Uterus (tissue), 4 donors: ENCODE results near the gene ARHGEF10L. TPM values are rescaled to one million over a fixed set of nuclear protein-coding genes. Genes with fewer than 3 reads are reported as not detected.

Experiments used
- DNase-seq, 2 donors: peaks; one replicate each; pipeline ENCODE4 v3.0.0-alpha.2; 2019 to 2020
- H3K27ac ChIP-seq, 2 donors: fragments of 200-600 bp; sonication (generic); 1 replicate in 1 of 2; 2 replicates in 1 of 2; pipeline ENCODE4 v1.5.1; 2016 to 2018
- H3K27me3 ChIP-seq, 2 donors: fragments of 200-600 bp; sonication (generic); one replicate each; pipeline ENCODE4 v1.5.1; 2018 to 2019; ENCODE audit warnings: control low read depth in 1 of 2
- H3K36me3 ChIP-seq, 2 donors: fragments of 200-600 bp; sonication (generic); one replicate each; pipeline ENCODE4 v1.5.1; 2019; ENCODE audit warnings: control low read depth in 1 of 2
- H3K4me1 ChIP-seq, 2 donors: fragments of 200-600 bp; sonication (generic); one replicate each; pipeline ENCODE4 v1.5.1; 2018 to 2019; ENCODE audit warnings: control low read depth in 1 of 2
- H3K4me3 ChIP-seq, 2 donors: fragments of 200-600 bp; sonication (generic); 1 replicate in 1 of 2; 2 replicates in 1 of 2; pipeline ENCODE4 v1.5.1; 2018 to 2019; ENCODE audit warnings: mild to moderate bottlenecking in 1 of 2
- H3K9me3 ChIP-seq, 2 donors: fragments of 200-600 bp; sonication (generic); one replicate each; pipeline ENCODE4 v1.5.1; 2019; ENCODE audit warnings: control low read depth in 1 of 2
- CTCF ChIP-seq, 4 experiments: fragments of 200-600 bp in 2 of 4; fragments of 450-650 bp in 2 of 4; sonication (generic) in 2 of 4; IDR thresholded peaks; one replicate each; pipeline ENCODE4 v1.5.1; 2016 to 2019; ENCODE audit warnings: antibody characterized with exemption in 4 of 4, mild to moderate bottlenecking in 2 of 4, moderate library complexity in 1 of 4
- POLR2A ChIP-seq, 2 donors: fragments of 450-650 bp; IDR thresholded peaks; one replicate each; pipeline ENCODE4 v1.6.1; 2016; ENCODE audit warnings: antibody characterized with exemption in 2 of 2, mild to moderate bottlenecking in 1 of 2, moderate library complexity in 1 of 2
- intact Hi-C: fragments of 100-400 bp; cut with DNase I; formaldehyde crosslinking; loops from one replicate; pipeline ENCODE4 v1.15.1; 2023; ENCODE audit warnings: low total_unique reads
- total RNA-seq, 4 donors: library from RNA; depleted of rRNA in 3 of 4; stranded (reverse); fragments of >200 nt in 3 of 4; gene quantifications; one replicate each; pipeline versions ENCODE4 v1.1.0 to v1.2.4, GENCODE V29; 2014 to 2023
- donor health status: DM: yes; HTN: yes; CAD: no.

Gene ARHGEF10L
- total RNA-seq, 4 donors from 2014 or later = 5.6 to 61.9 (median 19.1) TPM

GRCh38 chr1:17564458-17565393 lies 25.2 kb downstream of the ARHGEF10L start:
- no peaks in the 10 kb centered on the region for H3K27me3 ChIP-seq
- TF ChIP-seq POLR2A (IDR thresholded peaks at IDR 0.05) (no peak), CTCF (IDR thresholded peaks at IDR 0.05) (no peak)
- H3K4me1 ChIP-seq = peaks cover 0 to 32% of the 10 kb centered on the region in 2 donors
- no peaks in the 10 kb centered on the region for H3K36me3 ChIP-seq
- H3K27ac ChIP-seq = peak overlapping the region; percentile 92 to 99
- intact Hi-C loops = no loop called here
- H3K4me3 ChIP-seq = no peak overlapping the region
- DNase-seq = no peak
- H3K9me3 ChIP-seq = no peaks in the 10 kb centered on the region

- Histone ChIP-seq H3K4me1 (peaks cover 7 to 32% of the 10 kb centered on the region in 2 donors), H3K9me3 (no peaks in the 10 kb centered on the region), H3K36me3 (no peaks in the 10 kb centered on the region), H3K27ac (peak overlapping the region; percentile 92 to 99), H3K4me3 (no peak overlapping the region), H3K27me3 (no peaks in the 10 kb centered on the region)
- intact Hi-C loops = no loop called here
- TF ChIP-seq CTCF (IDR thresholded peaks at IDR 0.05) (no peak), POLR2A (IDR thresholded peaks at IDR 0.05) (no peak)
- DNase-seq = no peak
These were observed 26.2 kb downstream of the ARHGEF10L start for GRCh38 chr1:17565461-17566252.

GRCh38 chr1:17566417-17566816 lies 26.9 kb downstream of the ARHGEF10L start:
- TF ChIP-seq POLR2A (IDR thresholded peaks at IDR 0.05) = no peak
- TF ChIP-seq CTCF (IDR thresholded peaks at IDR 0.05) = no peak
- Histone ChIP-seq H3K4me3 (no peak overlapping the region), H3K4me1 (peaks cover 7 to 32% of the 10 kb centered on the region in 2 donors), H3K9me3 (no peaks in the 10 kb centered on the region), H3K36me3 (no peaks in the 10 kb centered on the region), H3K27ac (peak overlapping the region; percentile 92 to 99), H3K27me3 (no peaks in the 10 kb centered on the region)
- DNase-seq = no peak
- intact Hi-C loops = no loop called here

- Histone ChIP-seq H3K4me3 (no peak overlapping the region), H3K36me3 (no peaks in the 10 kb centered on the region), H3K9me3 (no peaks in the 10 kb centered on the region), H3K27ac (peak overlapping the region; percentile 92 to 99), H3K27me3 (no peaks in the 10 kb centered on the region), H3K4me1 (peaks cover 7 to 32% of the 10 kb centered on the region in 2 donors)
- no peak for DNase-seq
- TF ChIP-seq POLR2A (IDR thresholded peaks at IDR 0.05) = no peak
- no peak for TF ChIP-seq CTCF (IDR thresholded peaks at IDR 0.05)
- intact Hi-C loops = no loop called here
These were observed 27.4 kb downstream of the ARHGEF10L start for GRCh38 chr1:17566892-17567291.
